ENCODE measurements around the gene TUBA4A. TPM values are rescaled to one million over a fixed set of nuclear protein-coding genes. Genes with fewer than 3 reads are reported as not detected.

TUBA4A gene
- total and polyA plus RNA-seq, 10 of the 15 experiments (the other 5 are each of a cell fraction or from before 2014, with no cell fraction given), result 58.2 to 325 (median 134) TPM

DNA sequence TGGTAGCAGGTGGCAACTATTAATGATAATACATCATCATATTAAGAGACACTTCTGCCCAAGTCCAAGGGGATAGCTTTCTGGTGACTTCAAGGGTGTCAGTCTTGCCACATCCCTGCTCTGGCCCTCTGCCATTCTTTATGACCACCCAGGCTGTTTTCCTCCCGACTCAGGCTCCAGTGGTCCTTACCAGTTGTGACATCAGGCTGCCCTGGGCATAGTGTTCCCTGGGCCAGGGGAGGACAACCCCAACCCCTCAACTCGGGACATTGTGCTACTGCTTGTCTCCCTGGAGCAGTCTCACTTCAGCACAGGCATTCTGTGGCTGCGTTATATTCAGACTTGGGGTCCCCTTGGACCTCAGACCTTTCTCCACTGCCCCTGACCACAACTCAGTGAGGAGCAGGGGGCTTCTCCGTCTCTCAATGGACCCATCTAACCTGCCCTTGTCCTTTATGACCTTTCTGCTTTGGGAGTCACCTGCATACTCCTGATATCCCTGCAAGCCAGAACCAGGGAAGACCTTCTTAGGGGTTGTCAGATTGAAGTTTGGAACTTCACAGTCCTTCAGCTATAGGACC is 38.3 kb upstream of the TUBA4A start (continued):
- TF ChIP-seq BACH1 (IDR thresholded peaks at IDR 0.05; ENCODE audit: borderline replicate concordance), result no peak
- no peak for TF ChIP-seq RAD51 (IDR thresholded peaks at IDR 0.05)
- no peak for TF ChIP-seq SUZ12 (IDR thresholded peaks at IDR 0.05; ENCODE audit: unreplicated experiment)

DNA sequence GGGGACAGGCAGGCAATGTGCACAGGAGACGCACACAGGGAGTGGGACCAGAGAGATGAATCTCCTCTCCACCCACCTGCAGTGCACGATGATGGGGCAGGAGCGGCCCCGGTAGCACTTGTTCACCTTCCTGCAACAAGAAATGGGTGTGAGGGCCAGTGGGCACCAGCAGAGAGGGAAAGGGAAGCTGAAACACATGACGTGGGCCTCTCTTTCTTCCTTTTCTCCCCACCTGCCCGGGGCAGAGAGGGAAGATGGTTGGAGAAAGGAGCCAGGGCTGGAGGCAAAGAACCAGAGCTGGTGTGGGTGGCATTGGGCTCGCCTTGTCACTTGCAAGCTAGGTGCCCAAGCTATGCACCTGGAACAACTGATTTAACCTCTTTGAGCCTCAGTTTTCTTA is 37.7 kb upstream of the TUBA4A start:
- peaks cover 8% of the 10 kb centered on the region for H3K4me1 ChIP-seq (ENCODE audit: control insufficient read depth, insufficient read depth, low read length)
- no peak overlapping the region for H3K4me3 ChIP-seq
- no peaks in the 10 kb centered on the region for H3K9me3 ChIP-seq (replicated peaks; ENCODE audit: control insufficient read depth, insufficient read depth, low read length)
- no peak overlapping the region for H3K4me2 ChIP-seq (ENCODE audit: control insufficient read depth, insufficient read depth)
- ChIA-PET CTCF (interaction anchor here (0.7 to 6.7 kb wide), 3 partner anchors 13 to 120 kb away, joined by 3 to 257 read pairs (median 5); partner anchors contain the start of gene DNAJB2), SMC1A (ENCODE audit: uncharacterized antibody, unreplicated experiment) (interaction anchor here (0.9 to 6.0 kb wide), 2 partner anchors 11 to 141 kb away, joined by 3 to 96 read pairs; partner anchors contain the start of gene DNAJB2), POLR2A (interaction anchor here (0.5 to 1.3 kb wide), 4 partner anchors 33 to 100 kb away, joined by 3 to 4 read pairs (median 4); partner anchors contain the start of gene TUBA4B), RAD21 (ENCODE audit: unreplicated experiment) (interaction anchor here (6.5 kb wide), 1 partner anchor 12 kb away, joined by 78 read pairs; the partner anchor contains the start of gene DNAJB2)
- intact Hi-C loops (cut with micrococcal nuclease; ENCODE audit: unreplicated experiment), result no loop called here
- in situ Hi-C loops (cut with MboI), result no loop called here
- no peak for DNase-seq (ENCODE audit: low read depth, low spot score)
- no peak overlapping the region for H3K9ac ChIP-seq (ENCODE audit: control insufficient read depth, insufficient read depth, low read length)
- FAIRE-seq, result no peak
- peaks cover 0 to 3% of the 10 kb centered on the region in 2 experiments; a peak in 2 of 4 replicates for H3K27me3 ChIP-seq (replicated peaks in 1 of 2; ENCODE audit: control insufficient read depth in 2 of 2, insufficient read depth in 2 of 2, low read length in 1 of 2)
- ATAC-seq, result no peak
- H3K27ac ChIP-seq (ENCODE audit: control insufficient read depth, insufficient read depth), result no peak overlapping the region
- H3K36me3 ChIP-seq (ENCODE audit: control insufficient read depth in 2 of 2, insufficient read depth in 2 of 2, low read length in 1 of 2), result no peaks in the 10 kb centered on the region
- no peaks in the 10 kb centered on the region for H4K20me1 ChIP-seq (ENCODE audit: control insufficient read depth, insufficient read depth)
- no TSS peak for BruUV-seq (replicated peaks)
- H3K79me2 ChIP-seq (ENCODE audit: control insufficient read depth, insufficient read depth, low read length), result no peaks in the 10 kb centered on the region
- 16% methylated on average over 7 of the region's 7 CpGs for WGBS (ENCODE audit: insufficient coverage, insufficient replicate concordance, low lambda C conversion rate, missing lambda C conversion rate)
- H2AFZ ChIP-seq (ENCODE audit: control insufficient read depth, low read depth, low read length), result no peak overlapping the region
- TF ChIP-seq TARDBP (IDR thresholded peaks at IDR 0.05; ENCODE audit: borderline replicate concordance) (no peak), NFIC (IDR thresholded peaks at IDR 0.05; ENCODE audit: low read depth, low read length) (no peak), NR2C2 (IDR thresholded peaks at IDR 0.05; ENCODE audit: borderline replicate concordance, control insufficient read depth, insufficient read length, low read depth) (no peak), DPF2 (IDR thresholded peaks at IDR 0.05) (no peak), IRF4 (IDR thresholded peaks at IDR 0.05; ENCODE audit: low read depth, low read length) (no peak), SUZ12 (IDR thresholded peaks at IDR 0.05; ENCODE audit: unreplicated experiment) (no peak), NFYA (IDR thresholded peaks at IDR 0.05; ENCODE audit: borderline replicate concordance, low read depth, low read length) (no peak), JUNB (IDR thresholded peaks at IDR 0.05) (no peak), TCF7 (IDR thresholded peaks at IDR 0.05; ENCODE audit: borderline replicate concordance) (no peak), RB1 (IDR thresholded peaks at IDR 0.05; ENCODE audit: borderline replicate concordance) (no peak), PAX8 (IDR thresholded peaks at IDR 0.05) (no peak), ZNF384 (IDR thresholded peaks at IDR 0.05; ENCODE audit: borderline replicate concordance, low read depth, low read length) (no peak)
- TF ChIP-seq, protein P1, sequence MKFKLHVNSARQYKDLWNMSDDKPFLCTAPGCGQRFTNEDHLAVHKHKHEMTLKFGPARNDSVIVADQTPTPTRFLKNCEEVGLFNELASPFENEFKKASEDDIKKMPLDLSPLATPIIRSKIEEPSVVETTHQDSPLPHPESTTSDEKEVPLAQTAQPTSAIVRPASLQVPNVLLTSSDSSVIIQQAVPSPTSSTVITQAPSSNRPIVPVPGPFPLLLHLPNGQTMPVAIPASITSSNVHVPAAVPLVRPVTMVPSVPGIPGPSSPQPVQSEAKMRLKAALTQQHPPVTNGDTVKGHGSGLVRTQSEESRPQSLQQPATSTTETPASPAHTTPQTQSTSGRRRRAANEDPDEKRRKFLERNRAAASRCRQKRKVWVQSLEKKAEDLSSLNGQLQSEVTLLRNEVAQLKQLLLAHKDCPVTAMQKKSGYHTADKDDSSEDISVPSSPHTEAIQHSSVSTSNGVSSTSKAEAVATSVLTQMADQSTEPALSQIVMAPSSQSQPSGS (IDR thresholded peaks at IDR 0.05; ENCODE audit: low read length), result no peak
- TF ChIP-seq, protein P2, sequence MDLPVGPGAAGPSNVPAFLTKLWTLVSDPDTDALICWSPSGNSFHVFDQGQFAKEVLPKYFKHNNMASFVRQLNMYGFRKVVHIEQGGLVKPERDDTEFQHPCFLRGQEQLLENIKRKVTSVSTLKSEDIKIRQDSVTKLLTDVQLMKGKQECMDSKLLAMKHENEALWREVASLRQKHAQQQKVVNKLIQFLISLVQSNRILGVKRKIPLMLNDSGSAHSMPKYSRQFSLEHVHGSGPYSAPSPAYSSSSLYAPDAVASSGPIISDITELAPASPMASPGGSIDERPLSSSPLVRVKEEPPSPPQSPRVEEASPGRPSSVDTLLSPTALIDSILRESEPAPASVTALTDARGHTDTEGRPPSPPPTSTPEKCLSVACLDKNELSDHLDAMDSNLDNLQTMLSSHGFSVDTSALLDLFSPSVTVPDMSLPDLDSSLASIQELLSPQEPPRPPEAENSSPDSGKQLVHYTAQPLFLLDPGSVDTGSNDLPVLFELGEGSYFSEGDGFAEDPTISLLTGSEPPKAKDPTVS (IDR thresholded peaks at IDR 0.05; ENCODE audit: low read depth, low read length), result no peak
- TF ChIP-seq, protein P3, sequence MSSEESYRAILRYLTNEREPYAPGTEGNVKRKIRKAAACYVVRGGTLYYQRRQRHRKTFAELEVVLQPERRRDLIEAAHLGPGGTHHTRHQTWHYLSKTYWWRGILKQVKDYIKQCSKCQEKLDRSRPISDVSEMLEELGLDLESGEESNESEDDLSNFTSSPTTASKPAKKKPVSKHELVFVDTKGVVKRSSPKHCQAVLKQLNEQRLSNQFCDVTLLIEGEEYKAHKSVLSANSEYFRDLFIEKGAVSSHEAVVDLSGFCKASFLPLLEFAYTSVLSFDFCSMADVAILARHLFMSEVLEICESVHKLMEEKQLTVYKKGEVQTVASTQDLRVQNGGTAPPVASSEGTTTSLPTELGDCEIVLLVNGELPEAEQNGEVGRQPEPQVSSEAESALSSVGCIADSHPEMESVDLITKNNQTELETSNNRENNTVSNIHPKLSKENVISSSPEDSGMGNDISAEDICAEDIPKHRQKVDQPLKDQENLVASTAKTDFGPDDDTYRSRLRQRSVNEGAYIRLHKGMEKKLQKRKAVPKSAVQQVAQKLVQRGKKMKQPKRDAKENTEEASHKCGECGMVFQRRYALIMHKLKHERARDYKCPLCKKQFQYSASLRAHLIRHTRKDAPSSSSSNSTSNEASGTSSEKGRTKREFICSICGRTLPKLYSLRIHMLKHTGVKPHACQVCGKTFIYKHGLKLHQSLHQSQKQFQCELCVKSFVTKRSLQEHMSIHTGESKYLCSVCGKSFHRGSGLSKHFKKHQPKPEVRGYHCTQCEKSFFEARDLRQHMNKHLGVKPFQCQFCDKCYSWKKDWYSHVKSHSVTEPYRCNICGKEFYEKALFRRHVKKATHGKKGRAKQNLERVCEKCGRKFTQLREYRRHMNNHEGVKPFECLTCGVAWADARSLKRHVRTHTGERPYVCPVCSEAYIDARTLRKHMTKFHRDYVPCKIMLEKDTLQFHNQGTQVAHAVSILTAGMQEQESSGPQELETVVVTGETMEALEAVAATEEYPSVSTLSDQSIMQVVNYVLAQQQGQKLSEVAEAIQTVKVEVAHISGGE (CRISPR knock-in tag; IDR thresholded peaks at IDR 0.05), result no peak

All from GM12878 (cell line).